CD4-positive, alpha-beta memory T cell (primary cell): ENCODE results near the gene MEF2D. TPM values are rescaled to one million over a fixed set of nuclear protein-coding genes. Genes with fewer than 3 reads are reported as not detected.

Experiments used
- CTCF ChIA-PET: fragments of 350-600 bp; sonication (Branson Sonifier 250); formaldehyde crosslinking; loops from one replicate; lab custom pipeline; 2021; ENCODE audit warnings: inconsistent platforms; ENCODE audit not compliant: partially characterized antibody; lab: Charles Lee
- POLR2A ChIA-PET: fragments of 350-600 bp; sonication (Branson Sonifier 250); formaldehyde crosslinking; loops from one replicate; lab custom pipeline; 2021; ENCODE audit not compliant: partially characterized antibody; lab: Charles Lee
- DNase-seq, 5 donors: peaks; one replicate each; pipeline versions ENCODE4 v3.0.0 to v3.0.0-alpha.2; 2020 to 2022; ENCODE audit warnings: mixed read lengths in 1 of 5
- H3K27ac ChIP-seq: one replicate; pipeline ENCODE4 v1.7.0; 2013; ENCODE audit warnings: low read depth, low read length
- H3K27me3 ChIP-seq: 2 replicates; pipeline ENCODE4 v1.7.0; 2013; ENCODE audit warnings: mild to moderate bottlenecking, low read length, moderate library complexity; ENCODE audit not compliant: insufficient read depth
- H3K36me3 ChIP-seq: 2 replicates; pipeline ENCODE4 v1.7.0; 2013; ENCODE audit warnings: mild to moderate bottlenecking, low read length, moderate library complexity; ENCODE audit not compliant: insufficient read depth
- H3K4me1 ChIP-seq: 2 replicates; pipeline ENCODE4 v1.7.0; 2013; ENCODE audit warnings: mild to moderate bottlenecking, low read length, moderate library complexity; ENCODE audit not compliant: insufficient read depth
- H3K4me3 ChIP-seq, 2 donors: one replicate each; pipeline ENCODE4 v1.7.0; 2013; ENCODE audit warnings: low read length in 2 of 2, mild to moderate bottlenecking in 1 of 2
- H3K9me3 ChIP-seq, 2 donors: one replicate each; pipeline ENCODE4 v1.7.0; 2013; ENCODE audit warnings: low read length in 2 of 2, control low read depth in 1 of 2; ENCODE audit not compliant: control insufficient read depth in 1 of 2
- H3K27ac Mint-ChIP-seq, 7 donors: one replicate each; pipeline ENCODE4 v1.8.0; 2020 to 2021; ENCODE audit warnings: mixed read lengths in 7 of 7, mild to moderate bottlenecking in 6 of 7, inconsistent platforms in 3 of 7, moderate library complexity in 3 of 7
- H3K27me3 Mint-ChIP-seq, 2 donors: one replicate each; pipeline ENCODE4 v1.8.0; 2020 to 2021; ENCODE audit warnings: mixed read lengths in 2 of 2
- H3K36me3 Mint-ChIP-seq, 2 donors: one replicate each; pipeline ENCODE4 v1.8.0; 2020 to 2021; ENCODE audit warnings: mixed read lengths in 2 of 2, inconsistent platforms in 1 of 2, mild to moderate bottlenecking in 1 of 2
- H3K4me1 Mint-ChIP-seq, 4 donors: one replicate each; pipeline ENCODE4 v1.8.0; 2020 to 2021; ENCODE audit warnings: mixed read lengths in 4 of 4, mild to moderate bottlenecking in 1 of 4
- H3K4me3 Mint-ChIP-seq, 8 donors: one replicate each; pipeline ENCODE4 v1.8.0; 2020 to 2021; ENCODE audit warnings: mixed read lengths in 8 of 8, mild to moderate bottlenecking in 7 of 8, moderate library complexity in 6 of 8, inconsistent platforms in 3 of 8
- H3K9me3 Mint-ChIP-seq, 8 donors: one replicate each; pipeline ENCODE4 v1.8.0; 2020 to 2021; ENCODE audit warnings: mixed read lengths in 8 of 8, mild to moderate bottlenecking in 5 of 8, inconsistent platforms in 3 of 8, moderate library complexity in 1 of 8
- intact Hi-C: fragments of 100-400 bp; cut with micrococcal nuclease; formaldehyde crosslinking; loops from one replicate; pipeline ENCODE4 v1.15.1; 2023
- polyA plus RNA-seq, 2 donors: library from polyadenylated mRNA; unstranded; fragments of 300-500 nt; fragmentation: Illumina TruSeq; gene quantifications; one replicate each; pipeline ENCODE4 v1.2.3, GENCODE V29; 2021
- total RNA-seq, 2 experiments: library from RNA; stranded (reverse); gene quantifications; one replicate each; pipeline ENCODE4 v1.2.3, GENCODE V29; 2021

The MEF2D gene
- total and polyA plus RNA-seq, 4 experiments from 2014 or later, result 4.2 to 69.6 (median 39.4) TPM

GRCh38 chr1:156525856-156526489 is 25.4 kb upstream of the MEF2D start:
- Histone ChIP-seq H3K9me3 (no peaks in the 10 kb centered on the region), H3K36me3 (no peaks in the 10 kb centered on the region), H3K4me3 (no peak overlapping the region), H3K27me3 (no peaks in the 10 kb centered on the region), H3K4me1 (peaks cover 29% of the 10 kb centered on the region), H3K27ac (no peak overlapping the region)
- no peaks in the 10 kb centered on the region for H3K36me3 Mint-ChIP-seq
- peaks cover 16 to 33% (median 27%) of the 10 kb centered on the region in 4 donors for H3K4me1 Mint-ChIP-seq
- ChIA-PET POLR2A (interaction anchor here (1.2 to 4.8 kb wide), 6 partner anchors 15 to 29 kb away, joined by 3 to 15 read pairs (median 4); partner anchors contain the start of gene MEF2D), CTCF (interaction anchor here (0.7 to 2.3 kb wide), 7 partner anchors 18 to 140 kb away, joined by 3 to 7 read pairs (median 5); no protein-coding TSS in a partner anchor)
- no peaks in the 10 kb centered on the region for H3K27me3 Mint-ChIP-seq
- no peaks in the 10 kb centered on the region for H3K9me3 Mint-ChIP-seq
- no peak overlapping the region for H3K4me3 Mint-ChIP-seq
- DNase-seq, result no peak
- H3K27ac Mint-ChIP-seq, result peak overlapping the region in 3 of 7 donors; percentile 15 to 32 (median 16)
- intact Hi-C loops, result no loop called here

DNA sequence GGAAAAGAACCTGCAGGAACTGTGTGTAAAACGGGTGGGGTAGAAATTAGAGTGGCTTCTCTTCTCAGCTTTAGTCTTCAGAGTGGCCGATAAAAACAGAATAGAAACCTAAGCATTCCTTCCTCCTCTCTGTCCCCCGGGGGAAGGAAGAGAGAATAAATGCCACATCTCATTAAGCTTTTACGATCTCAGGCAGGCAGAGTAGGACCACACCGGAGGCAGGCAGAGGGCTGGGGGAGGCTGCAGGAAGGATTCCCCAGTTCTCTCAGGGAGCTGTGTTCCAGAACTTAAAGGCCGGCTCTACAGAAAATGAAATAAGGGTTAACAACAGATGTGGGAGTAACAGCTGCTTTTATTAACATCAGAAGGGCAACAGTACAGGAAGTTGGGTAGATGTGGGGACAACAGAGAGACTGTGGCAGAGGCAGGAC is 24.5 kb upstream of the MEF2D start:
- POLR2A ChIA-PET, result interaction anchor here (0.6 to 4.8 kb wide), 7 partner anchors 16 to 61 kb away, joined by 3 to 15 read pairs (median 4); partner anchors contain the start of gene MEF2D
- Histone ChIP-seq H3K9me3 (no peaks in the 10 kb centered on the region), H3K4me3 (no peak overlapping the region), H3K27me3 (no peaks in the 10 kb centered on the region), H3K4me1 (peaks cover 29% of the 10 kb centered on the region), H3K27ac (no peak overlapping the region), H3K36me3 (no peaks in the 10 kb centered on the region)
- no peaks in the 10 kb centered on the region for H3K27me3 Mint-ChIP-seq
- H3K27ac Mint-ChIP-seq, result peak overlapping the region in 3 of 7 donors; percentile 43 to 72 (median 57)
- no peaks in the 10 kb centered on the region for H3K36me3 Mint-ChIP-seq
- intact Hi-C loops, result no loop called here
- H3K9me3 Mint-ChIP-seq, result no peaks in the 10 kb centered on the region
- no peak for DNase-seq
- CTCF ChIA-PET, result interaction anchor here (0.7 to 2.3 kb wide), 12 partner anchors 8 to 139 kb away, joined by 3 to 8 read pairs (median 4); partner anchors contain the start of gene MEF2D
- H3K4me3 Mint-ChIP-seq, result peak overlapping the region in 4 of 8 donors; percentile 21 to 61 (median 52)
- peaks cover 16 to 33% (median 27%) of the 10 kb centered on the region in 4 donors for H3K4me1 Mint-ChIP-seq

DNA sequence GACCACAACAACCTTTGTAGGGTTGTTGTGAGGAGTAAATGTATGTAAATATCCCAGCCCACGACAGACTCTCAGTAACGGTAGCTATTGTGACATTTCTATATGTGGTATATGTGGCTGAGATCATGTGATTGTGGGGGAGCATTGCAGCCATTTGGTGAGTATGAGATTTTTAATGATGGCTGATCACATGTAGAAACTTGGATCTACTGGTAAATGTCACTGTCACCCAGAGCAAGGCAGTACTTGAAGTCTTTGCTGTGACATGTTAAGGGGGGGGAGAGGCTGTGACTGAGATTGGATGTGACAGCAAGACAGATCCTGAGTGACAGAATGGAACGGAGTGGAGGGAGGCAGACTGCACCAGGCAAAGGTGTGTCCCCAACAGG is 23.9 kb upstream of the MEF2D start:
- Mint-ChIP-seq H3K27ac (peak overlapping the region in 4 of 7 donors; percentile 1 to 87 (median 28)), H3K27me3 (no peaks in the 10 kb centered on the region), H3K9me3 (no peaks in the 10 kb centered on the region), H3K4me3 (peak overlapping the region in 4 of 8 donors; percentile 2 to 52 (median 16)), H3K36me3 (no peaks in the 10 kb centered on the region), H3K4me1 (peaks cover 16 to 33% (median 27%) of the 10 kb centered on the region in 4 donors)
- peaks cover 29% of the 10 kb centered on the region for H3K4me1 ChIP-seq
- H3K9me3 ChIP-seq, result no peaks in the 10 kb centered on the region
- POLR2A ChIA-PET, result interaction anchor here (1.2 to 4.8 kb wide), 6 partner anchors 17 to 31 kb away, joined by 3 to 15 read pairs (median 4); partner anchors contain the start of gene MEF2D
- DNase-seq, result no peak
- intact Hi-C loops, result no loop called here
- CTCF ChIA-PET, result interaction anchor here (0.7 to 2.3 kb wide), 9 partner anchors 9 to 139 kb away, joined by 3 to 8 read pairs (median 4); partner anchors contain the start of gene MEF2D
- H3K36me3 ChIP-seq, result no peaks in the 10 kb centered on the region
- no peak overlapping the region for H3K27ac ChIP-seq
- no peak overlapping the region for H3K4me3 ChIP-seq
- no peaks in the 10 kb centered on the region for H3K27me3 ChIP-seq

DNA sequence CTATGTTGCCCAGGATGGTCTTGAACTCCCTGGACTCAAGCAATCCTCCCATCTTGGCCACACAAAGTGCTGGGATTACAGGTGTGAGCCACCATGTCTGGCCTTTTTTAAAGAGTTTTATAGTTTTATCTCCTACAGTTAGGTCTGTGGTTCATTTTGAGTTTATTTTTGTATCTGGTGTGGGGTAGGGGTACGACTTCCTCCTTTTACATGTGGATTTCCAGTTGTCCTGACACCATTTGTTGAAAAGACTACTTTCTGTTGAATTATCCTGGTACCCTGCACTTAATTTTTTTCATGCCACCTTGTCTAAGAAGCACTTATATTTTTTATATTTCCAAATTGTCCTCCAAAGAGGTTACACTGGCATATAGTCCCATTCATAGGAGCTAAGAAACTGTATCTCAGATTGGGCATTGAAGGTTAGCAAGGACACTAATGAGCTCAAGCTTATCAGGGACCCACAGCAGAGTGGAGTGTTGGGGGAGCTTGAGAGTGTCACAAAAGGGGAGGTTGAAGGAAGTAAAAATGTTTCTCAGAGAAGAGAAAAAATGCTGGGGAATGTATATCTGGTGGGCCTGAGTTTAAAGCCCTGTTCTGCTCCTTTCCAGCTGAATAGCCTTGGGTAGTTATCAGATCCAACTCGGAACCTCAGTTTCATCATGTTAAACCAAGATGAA is 23.4 kb upstream of the MEF2D start:
- H3K9me3 ChIP-seq, result no peaks in the 10 kb centered on the region
- Mint-ChIP-seq H3K27ac (no peak overlapping the region), H3K27me3 (no peaks in the 10 kb centered on the region), H3K4me3 (no peak overlapping the region), H3K36me3 (no peaks in the 10 kb centered on the region), H3K9me3 (no peaks in the 10 kb centered on the region), H3K4me1 (peaks cover 14 to 33% (median 26%) of the 10 kb centered on the region in 4 donors)
- H3K4me1 ChIP-seq, result peaks cover 29% of the 10 kb centered on the region
- ChIA-PET POLR2A (interaction anchor here (1.6 to 4.8 kb wide), 3 partner anchors 19 to 23 kb away, joined by 3 to 15 read pairs (median 13); partner anchors contain the start of gene MEF2D), CTCF (interaction anchor here (1.1 to 2.3 kb wide), 6 partner anchors 23 to 138 kb away, joined by 3 to 8 read pairs (median 4); partner anchors contain the start of gene MEF2D)
- intact Hi-C loops, result no loop called here
- no peak for DNase-seq
- H3K4me3 ChIP-seq, result no peak overlapping the region
- H3K36me3 ChIP-seq, result no peaks in the 10 kb centered on the region
- no peak overlapping the region for H3K27ac ChIP-seq
- no peaks in the 10 kb centered on the region for H3K27me3 ChIP-seq

DNA sequence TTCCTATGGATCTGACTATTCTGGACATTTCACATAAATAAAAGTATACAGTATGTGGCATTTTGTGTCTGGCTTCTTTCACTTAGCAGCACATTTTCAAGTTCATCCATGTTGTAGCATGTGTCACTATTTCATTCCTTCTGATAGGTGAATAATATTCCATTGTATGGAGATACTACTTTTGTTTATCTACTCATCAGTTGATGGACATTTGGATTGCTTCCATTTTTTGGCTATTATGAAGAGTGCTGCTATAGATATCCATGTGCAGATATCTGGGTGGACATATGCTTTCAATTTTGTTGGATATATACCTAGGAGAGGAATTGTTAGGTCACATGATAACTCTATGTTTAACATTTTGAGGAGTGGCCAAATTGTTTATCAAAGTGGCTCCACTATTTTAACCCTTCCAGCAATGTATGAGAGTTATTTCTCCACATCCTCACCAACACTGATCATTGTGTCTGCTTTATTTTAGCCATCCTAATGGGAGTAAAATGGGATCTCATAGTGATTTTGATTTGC is 21.9 kb upstream of the MEF2D start:
- intact Hi-C loops, result no loop called here
- H3K4me1 Mint-ChIP-seq, result peaks cover 7 to 24% (median 19%) of the 10 kb centered on the region in 4 donors
- H3K27me3 Mint-ChIP-seq, result no peaks in the 10 kb centered on the region
- H3K27ac Mint-ChIP-seq, result no peak overlapping the region
- no peak overlapping the region for H3K4me3 ChIP-seq
- H3K27me3 ChIP-seq, result no peaks in the 10 kb centered on the region
- ChIA-PET POLR2A (interaction anchor here (4.8 kb wide), 1 partner anchor 17 kb away, joined by 15 read pairs; no protein-coding TSS in a partner anchor), CTCF (no interaction called here)
- H3K4me1 ChIP-seq, result peaks cover 21% of the 10 kb centered on the region
- H3K9me3 Mint-ChIP-seq, result no peaks in the 10 kb centered on the region
- H3K36me3 Mint-ChIP-seq, result no peaks in the 10 kb centered on the region
- no peak overlapping the region for H3K27ac ChIP-seq
- no peak for DNase-seq
- no peaks in the 10 kb centered on the region for H3K9me3 ChIP-seq
- no peaks in the 10 kb centered on the region for H3K36me3 ChIP-seq
- no peak overlapping the region for H3K4me3 Mint-ChIP-seq

- H3K4me3 Mint-ChIP-seq, result no peak overlapping the region
- POLR2A ChIA-PET, result no interaction called here
- H3K27ac ChIP-seq, result no peak overlapping the region
- H3K36me3 ChIP-seq, result no peaks in the 10 kb centered on the region
- H3K27me3 Mint-ChIP-seq, result no peaks in the 10 kb centered on the region
- H3K4me3 ChIP-seq, result no peak overlapping the region
- H3K4me1 Mint-ChIP-seq, result no peaks in the 10 kb centered on the region
- no peaks in the 10 kb centered on the region for H3K36me3 Mint-ChIP-seq
- peak overlapping the region in 1 of 7 donors; percentile 48 for H3K27ac Mint-ChIP-seq
- no peaks in the 10 kb centered on the region for H3K9me3 Mint-ChIP-seq
- DNase-seq, result no peak
- intact Hi-C loops, result no loop called here
- H3K4me1 ChIP-seq, result no peaks in the 10 kb centered on the region
- CTCF ChIA-PET, result interaction anchor here (0.9 kb wide), 1 partner anchor 8 kb away, joined by 3 read pairs; no protein-coding TSS in a partner anchor
- no peaks in the 10 kb centered on the region for H3K9me3 ChIP-seq
- no peaks in the 10 kb centered on the region for H3K27me3 ChIP-seq
Observed at GRCh38 chr1:156517748-156518147, 17.2 kb upstream of the MEF2D start.
